HG02943 (cell line): Measurements from ENCODE around the gene HSPBAP1.

Experiments
- ATAC-seq: cut with Tn5 transposase; IDR thresholded peaks from one replicate; pipeline ENCODE4 v1.9.1; 2021; ENCODE audit warnings: mild to moderate bottlenecking, low read depth, moderate library complexity; ENCODE audit not compliant: unreplicated experiment

HSPBAP1 gene

GRCh38 chr3:122692674-122693073 is 101.0 kb downstream of the HSPBAP1 start:
- ATAC-seq, result no peak

- no peak for ATAC-seq
Observed at GRCh38 chr3:122691195-122691594, 102.4 kb downstream of the HSPBAP1 start.

GRCh38 chr3:122690096-122690495 is 103.5 kb downstream of the HSPBAP1 start:
- ATAC-seq, result no peak
